ENCODE data around the gene MPHOSPH9. TPM values are rescaled to one million over a fixed set of nuclear protein-coding genes. Genes with fewer than 3 reads are reported as not detected.

The MPHOSPH9 gene
- total RNA-seq, 1 experiment from 2014 or later = 43.1 TPM

GRCh38 chr12:123121670-123122069 is 111.3 kb downstream of the MPHOSPH9 start:
- Histone ChIP-seq H3K27me3 (replicated peaks; ENCODE audit: control insufficient read depth, insufficient read depth, low read length) (no peaks in the 10 kb centered on the region), H3K36me3 (ENCODE audit: control insufficient read depth, insufficient read depth, low read length) (no peaks in the 10 kb centered on the region), H3K4me1 (peaks cover 8% of the 10 kb centered on the region), H3K4me3 (ENCODE audit: low read depth, low read length) (no peak overlapping the region), H3K9me3 (no peaks in the 10 kb centered on the region)
- BruUV-seq (replicated peaks) = no TSS peak
- intact Hi-C loops (cut with micrococcal nuclease; ENCODE audit: unreplicated experiment) = no loop called here
- Mint-ChIP-seq H3K4me3 (ENCODE audit: unreplicated experiment) (no peak overlapping the region), H3K9me3 (ENCODE audit: unreplicated experiment) (no peaks in the 10 kb centered on the region), H3K4me1 (ENCODE audit: low read depth, unreplicated experiment) (peaks cover 8% of the 10 kb centered on the region), H3K36me3 (ENCODE audit: insufficient read depth, unreplicated experiment) (no peaks in the 10 kb centered on the region), H3K27me3 (ENCODE audit: insufficient read depth, unreplicated experiment) (no peaks in the 10 kb centered on the region), H3K27ac (ENCODE audit: unreplicated experiment) (no peak overlapping the region)
- no peak for DNase-seq
- no peak for TF ChIP-seq CTCF (IDR thresholded peaks at IDR 0.05; ENCODE audit: insufficient read depth in 1 of 2, low read depth in 1 of 2, low read length in 1 of 2, severe bottlenecking in 1 of 2, unreplicated experiment in 1 of 2)
- POLR2A ChIA-PET = no interaction called here
- CTCF ChIA-PET = no interaction called here

GRCh38 chr12:123120452-123121166 is 112.3 kb downstream of the MPHOSPH9 start:
- H3K9me3 Mint-ChIP-seq (ENCODE audit: unreplicated experiment) = no peaks in the 10 kb centered on the region

GRCh38 chr12:123119808-123120207 is 113.1 kb downstream of the MPHOSPH9 start:
- Mint-ChIP-seq H3K4me3 (ENCODE audit: unreplicated experiment) (no peak overlapping the region), H3K27me3 (ENCODE audit: insufficient read depth, unreplicated experiment) (no peaks in the 10 kb centered on the region), H3K36me3 (ENCODE audit: insufficient read depth, unreplicated experiment) (no peaks in the 10 kb centered on the region), H3K4me1 (ENCODE audit: low read depth, unreplicated experiment) (no peaks in the 10 kb centered on the region), H3K27ac (ENCODE audit: unreplicated experiment) (no peak overlapping the region), H3K9me3 (ENCODE audit: unreplicated experiment) (no peaks in the 10 kb centered on the region)
- ChIA-PET POLR2A (no interaction called here), CTCF (no interaction called here)
- H3K36me3 ChIP-seq (ENCODE audit: control insufficient read depth, insufficient read depth, low read length) = no peaks in the 10 kb centered on the region
- no peaks in the 10 kb centered on the region for H3K27me3 ChIP-seq (replicated peaks; ENCODE audit: control insufficient read depth, insufficient read depth, low read length)
- no peaks in the 10 kb centered on the region for H3K9me3 ChIP-seq
- TF ChIP-seq CTCF (IDR thresholded peaks at IDR 0.05; ENCODE audit: insufficient read depth in 1 of 2, low read depth in 1 of 2, low read length in 1 of 2, severe bottlenecking in 1 of 2, unreplicated experiment in 1 of 2) = no peak
- H3K4me1 ChIP-seq = no peaks in the 10 kb centered on the region
- no peak for DNase-seq
- intact Hi-C loops (cut with micrococcal nuclease; ENCODE audit: unreplicated experiment) = no loop called here
- H3K4me3 ChIP-seq (ENCODE audit: low read depth, low read length) = no peak overlapping the region
- no TSS peak for BruUV-seq (replicated peaks)

More at GRCh38 chr12:123120452-123121166, 112.3 kb downstream of the MPHOSPH9 start:
- Histone ChIP-seq H3K9me3 (no peaks in the 10 kb centered on the region), H3K27me3 (replicated peaks; ENCODE audit: control insufficient read depth, insufficient read depth, low read length) (no peaks in the 10 kb centered on the region), H3K4me1 (no peaks in the 10 kb centered on the region), H3K36me3 (ENCODE audit: control insufficient read depth, insufficient read depth, low read length) (no peaks in the 10 kb centered on the region), H3K4me3 (ENCODE audit: low read depth, low read length) (no peak overlapping the region)
- DNase-seq = no peak
- H3K27ac Mint-ChIP-seq (ENCODE audit: unreplicated experiment) = no peak overlapping the region
- no peaks in the 10 kb centered on the region for H3K36me3 Mint-ChIP-seq (ENCODE audit: insufficient read depth, unreplicated experiment)
- POLR2A ChIA-PET = interaction anchor here (0.5 kb wide), 1 partner anchor 480 kb away, joined by 3 read pairs; no protein-coding TSS in a partner anchor
- CTCF ChIA-PET = no interaction called here
- H3K27me3 Mint-ChIP-seq (ENCODE audit: insufficient read depth, unreplicated experiment) = no peaks in the 10 kb centered on the region
- no peak for TF ChIP-seq CTCF (IDR thresholded peaks at IDR 0.05; ENCODE audit: insufficient read depth in 1 of 2, low read depth in 1 of 2, low read length in 1 of 2, severe bottlenecking in 1 of 2, unreplicated experiment in 1 of 2)
- intact Hi-C loops (cut with micrococcal nuclease; ENCODE audit: unreplicated experiment) = no loop called here
- no peak overlapping the region for H3K4me3 Mint-ChIP-seq (ENCODE audit: unreplicated experiment)
- BruUV-seq (replicated peaks) = no TSS peak
- no peaks in the 10 kb centered on the region for H3K4me1 Mint-ChIP-seq (ENCODE audit: low read depth, unreplicated experiment)
